IMR-90 (cell line): ENCODE results near the gene GNB1L. TPM values are rescaled to one million over a fixed set of nuclear protein-coding genes. Genes with fewer than 3 reads are reported as not detected.

Experiments
- ATAC-seq: fragments of 200-7000 bp; cut with Tn5 transposase; 2 replicates; pipeline ENCODE4 v1.9.1; 2020; ENCODE audit warnings: low read depth, mild to moderate bottlenecking, moderate library complexity
- BruUV-seq: library from RNA; stranded (reverse); fragments of 400-500 nt; replicated peaks from 2 replicates; lab custom pipeline; 2021; lab: Mats Ljungman, UMichigan
- CTCF ChIA-PET: fragments of 300-600 bp; formaldehyde crosslinking; extraction: SDS; loops from one replicate; lab custom pipeline; 2021; ENCODE audit warnings: antibody characterized with exemption; lab: Yijun Ruan, JAX
- POLR2A ChIA-PET: fragments of 300-600 bp; sonication (Branson Sonifier 250); formaldehyde crosslinking; loops from one replicate; lab custom pipeline; 2022; ENCODE audit warnings: antibody characterized with exemption; ENCODE audit not compliant: unreplicated experiment; lab: Charles Lee
- DNase-seq: peaks from one replicate; pipeline ENCODE4 v3.0.0; 2013
- H2AFZ ChIP-seq: replicated peaks from 2 replicates; pipeline ENCODE3; 2013; ENCODE audit warnings: low read length, mild to moderate bottlenecking; ENCODE audit not compliant: poor library complexity
- H2AK5ac ChIP-seq: 2 replicates; pipeline ENCODE4 v1.6.1; 2013; ENCODE audit warnings: low read depth, low read length, inconsistent platforms
- H2AK9ac ChIP-seq: replicated peaks from 2 replicates; pipeline ENCODE3; 2013; ENCODE audit warnings: mild to moderate bottlenecking, low read depth, low read length, moderate library complexity; ENCODE audit not compliant: poor library complexity
- H2BK120ac ChIP-seq: 2 replicates; pipeline ENCODE4 v1.6.1; 2013; ENCODE audit warnings: low read depth, low read length, inconsistent platforms
- H2BK15ac ChIP-seq: 3 replicates; pipeline ENCODE4 v1.6.1; 2013; ENCODE audit warnings: low read depth, low read length, inconsistent platforms
- H2BK20ac ChIP-seq: 2 replicates; pipeline ENCODE4 v1.6.1; 2013; ENCODE audit warnings: low read depth, mild to moderate bottlenecking, inconsistent platforms, low read length, moderate library complexity
- H2BK5ac ChIP-seq: 2 replicates; pipeline ENCODE4 v1.6.1; 2013; ENCODE audit warnings: mild to moderate bottlenecking, low read depth, low read length, inconsistent platforms; ENCODE audit not compliant: poor library complexity, severe bottlenecking
- H3K14ac ChIP-seq: replicated peaks from 2 replicates; pipeline ENCODE4 v1.6.1; 2013; ENCODE audit warnings: low read depth, low read length, inconsistent platforms
- H3K18ac ChIP-seq: 2 replicates; pipeline ENCODE4 v1.6.1; 2013; ENCODE audit warnings: low read depth, low read length, control low read depth
- H3K23ac ChIP-seq: 2 replicates; pipeline ENCODE4 v1.6.1; 2013; ENCODE audit warnings: low read depth, low read length, inconsistent platforms
- H3K27ac ChIP-seq: 2 replicates; pipeline ENCODE4 v1.5.1; 2013; ENCODE audit warnings: mild to moderate bottlenecking, control low read depth, low read length; ENCODE audit not compliant: insufficient read depth
- H3K27me3 ChIP-seq: 2 replicates; pipeline ENCODE4 v1.6.1; 2013; ENCODE audit warnings: low read length; ENCODE audit not compliant: control insufficient read depth, insufficient read depth
- H3K36me3 ChIP-seq: 2 replicates; pipeline ENCODE4 v1.6.1; 2013; ENCODE audit warnings: low read length, mixed read lengths; ENCODE audit not compliant: control insufficient read depth, insufficient read depth
- H3K4ac ChIP-seq: 2 replicates; pipeline ENCODE4 v1.6.1; 2013; ENCODE audit warnings: low read depth, low read length, inconsistent platforms
- H3K4me1 ChIP-seq: 2 replicates; pipeline ENCODE4 v1.6.1; 2013; ENCODE audit warnings: low read length, mixed read lengths; ENCODE audit not compliant: control insufficient read depth, insufficient read depth
- H3K4me2 ChIP-seq: 2 replicates; pipeline ENCODE4 v1.6.1; 2013; ENCODE audit warnings: low read depth, mild to moderate bottlenecking, control low read depth, low read length, moderate library complexity
- H3K4me3 ChIP-seq: 2 replicates; pipeline ENCODE4 v1.5.1; 2013; ENCODE audit warnings: low read depth, mild to moderate bottlenecking, control low read depth, low read length, moderate library complexity; ENCODE audit not compliant: insufficient read depth
- H3K56ac ChIP-seq: 2 replicates; pipeline ENCODE4 v1.6.1; 2013; ENCODE audit warnings: low read length, inconsistent platforms; ENCODE audit not compliant: insufficient read depth; ENCODE audit errors: extremely low read depth
- H3K79me1 ChIP-seq, 2 experiments: 2 replicates each; pipeline ENCODE4 v1.6.1; 2013; ENCODE audit warnings: low read length in 2 of 2, inconsistent platforms in 1 of 2, low read depth in 1 of 2
- H3K9ac ChIP-seq: 2 replicates; pipeline ENCODE4 v1.6.1; 2013; ENCODE audit warnings: low read depth, low read length, control low read depth
- H3K9me1 ChIP-seq: 2 replicates; pipeline ENCODE4 v1.6.1; 2013; ENCODE audit warnings: low read length, inconsistent platforms; ENCODE audit not compliant: insufficient read depth
- H3K9me3 ChIP-seq: 2 replicates; pipeline ENCODE4 v1.6.1; 2013; ENCODE audit warnings: low read length; ENCODE audit not compliant: control insufficient read depth, insufficient read depth
- H4K20me1 ChIP-seq: 2 replicates; pipeline ENCODE4 v1.6.1; 2013; ENCODE audit warnings: low read length, inconsistent platforms; ENCODE audit not compliant: insufficient read depth
- H4K5ac ChIP-seq: 2 replicates; pipeline ENCODE4 v1.6.1; 2013; ENCODE audit warnings: mild to moderate bottlenecking, low read depth, low read length, control low read depth
- H4K8ac ChIP-seq, 2 experiments: 2 replicates each; pipeline ENCODE4 v1.6.1; 2013; ENCODE audit warnings: low read depth in 2 of 2, low read length in 2 of 2, control low read depth in 1 of 2, inconsistent platforms in 1 of 2
- H4K91ac ChIP-seq: 2 replicates; pipeline ENCODE4 v1.6.1; 2013; ENCODE audit warnings: low read depth, low read length, inconsistent platforms; ENCODE audit not compliant: insufficient read depth
- BHLHE40 ChIP-seq: fragments of 150-350 bp; IDR thresholded peaks from 2 replicates; pipeline ENCODE4 v1.6.1; 2016; ENCODE audit warnings: mild to moderate bottlenecking, low read depth, low read length
- CEBPB ChIP-seq: IDR thresholded peaks from 2 replicates; pipeline ENCODE4 v1.6.1; 2012; ENCODE audit warnings: low read depth, low read length, improper control_type of control experiment
- CHD1 ChIP-seq: IDR thresholded peaks from 2 replicates; pipeline ENCODE4 v1.6.1; 2012; ENCODE audit warnings: low read depth, low read length, improper control_type of control experiment
- FOS ChIP-seq: fragments of 150-350 bp; IDR thresholded peaks from 2 replicates; pipeline ENCODE4 v1.6.1; 2016; ENCODE audit warnings: low read depth, low read length
- MAFK ChIP-seq: IDR thresholded peaks from 2 replicates; pipeline ENCODE4 v1.6.1; 2012; ENCODE audit warnings: low read depth, low read length, improper control_type of control experiment
- MAZ ChIP-seq: IDR thresholded peaks from 2 replicates; pipeline ENCODE4 v1.6.1; 2012; ENCODE audit warnings: low read depth, mild to moderate bottlenecking, low read length, improper control_type of control experiment, moderate library complexity, borderline replicate concordance
- MXI1 ChIP-seq: IDR thresholded peaks from 2 replicates; pipeline ENCODE4 v1.6.1; 2012; ENCODE audit warnings: low read depth, mild to moderate bottlenecking, low read length, moderate library complexity, borderline replicate concordance
- NFE2L2 ChIP-seq: fragments of 150-350 bp; IDR thresholded peaks from 2 replicates; pipeline ENCODE4 v1.6.1; 2016; ENCODE audit warnings: low read depth, mild to moderate bottlenecking, low read length
- POLR2A ChIP-seq: IDR thresholded peaks from 2 replicates; pipeline ENCODE4 v1.6.1; 2012; ENCODE audit warnings: mild to moderate bottlenecking, low read depth, low read length
- RAD21 ChIP-seq: IDR thresholded peaks from 2 replicates; pipeline ENCODE4 v1.6.1; 2012; ENCODE audit warnings: low read length, improper control_type of control experiment
- RCOR1 ChIP-seq: IDR thresholded peaks from 2 replicates; pipeline ENCODE4 v1.6.1; 2012; ENCODE audit warnings: mild to moderate bottlenecking, low read length, improper control_type of control experiment; ENCODE audit not compliant: insufficient replicate concordance
- RFX5 ChIP-seq: IDR thresholded peaks from 2 replicates; pipeline ENCODE4 v1.8.0; 2012; ENCODE audit warnings: low read depth, mild to moderate bottlenecking, low read length, moderate library complexity
- SMC3 ChIP-seq: fragments of 150-350 bp; IDR thresholded peaks from 2 replicates; pipeline ENCODE4 v1.6.1; 2016; ENCODE audit warnings: low read depth, mild to moderate bottlenecking, antibody characterized with exemption, low read length, moderate library complexity
- WGBS, 2 experiments: methylation state at CpG; one replicate each; pipeline versions ENCODE4 v1.1.5 to v1.1.7; 2013; ENCODE audit warnings: missing lambda C conversion rate in 2 of 2; ENCODE audit not compliant: insufficient read length in 1 of 2; ENCODE audit errors: extremely low coverage in 2 of 2; 5-methylcytosine and 5-hydroxymethylcytosine counted together
- dilution Hi-C: fragments of 300-500 bp; cut with HindIII; formaldehyde crosslinking; loops from one replicate; pipeline ENCODE4 v1.14.3; 2018; ENCODE audit warnings: low sequenced_read_pairs; ENCODE audit not compliant: unreplicated experiment
- in situ Hi-C: fragments of 300-500 bp; cut with MboI; formaldehyde crosslinking; loops from 3 replicates; pipeline ENCODE4 v1.14.3; 2019; ENCODE audit warnings: low sequenced_read_pairs, inconsistent platforms, mixed read lengths
- intact Hi-C: fragments of 100-400 bp; cut with micrococcal nuclease; formaldehyde crosslinking; loops from 2 replicates; pipeline ENCODE4 v1.10.0; 2022
- polyA plus RNA-seq, 3 experiments: library from polyadenylated mRNA; depleted of rRNA; stranded (reverse); fragments of >200 nt; gene quantifications; 2 replicates each; pipeline ENCODE4 v1.2.3, GENCODE V29; 2012; ENCODE audit warnings: low replicate concordance in 1 of 3
- total RNA-seq: library from RNA; depleted of rRNA; stranded (reverse); fragments of >200 nt; gene quantifications from 2 replicates; pipeline ENCODE4 v1.2.3, GENCODE V29; 2012
- TF ChIP-seq, protein P1 (sequence below): fragments of 150-350 bp; IDR thresholded peaks from 2 replicates; pipeline ENCODE4 v1.6.1; 2016; ENCODE audit warnings: low read depth, mild to moderate bottlenecking, low read length, moderate library complexity, borderline replicate concordance
- TF ChIP-seq, protein P2 (sequence below): conservative IDR thresholded peaks from 2 replicates; pipeline ENCODE4 v1.5.1; 2012; ENCODE audit warnings: mild to moderate bottlenecking, low read depth, low read length, improper control_type of control experiment

Gene GNB1L
- total and polyA plus RNA-seq, 2 of the 4 experiments (the other 2 are of a cell fraction): 2.5 to 4.4 TPM

DNA sequence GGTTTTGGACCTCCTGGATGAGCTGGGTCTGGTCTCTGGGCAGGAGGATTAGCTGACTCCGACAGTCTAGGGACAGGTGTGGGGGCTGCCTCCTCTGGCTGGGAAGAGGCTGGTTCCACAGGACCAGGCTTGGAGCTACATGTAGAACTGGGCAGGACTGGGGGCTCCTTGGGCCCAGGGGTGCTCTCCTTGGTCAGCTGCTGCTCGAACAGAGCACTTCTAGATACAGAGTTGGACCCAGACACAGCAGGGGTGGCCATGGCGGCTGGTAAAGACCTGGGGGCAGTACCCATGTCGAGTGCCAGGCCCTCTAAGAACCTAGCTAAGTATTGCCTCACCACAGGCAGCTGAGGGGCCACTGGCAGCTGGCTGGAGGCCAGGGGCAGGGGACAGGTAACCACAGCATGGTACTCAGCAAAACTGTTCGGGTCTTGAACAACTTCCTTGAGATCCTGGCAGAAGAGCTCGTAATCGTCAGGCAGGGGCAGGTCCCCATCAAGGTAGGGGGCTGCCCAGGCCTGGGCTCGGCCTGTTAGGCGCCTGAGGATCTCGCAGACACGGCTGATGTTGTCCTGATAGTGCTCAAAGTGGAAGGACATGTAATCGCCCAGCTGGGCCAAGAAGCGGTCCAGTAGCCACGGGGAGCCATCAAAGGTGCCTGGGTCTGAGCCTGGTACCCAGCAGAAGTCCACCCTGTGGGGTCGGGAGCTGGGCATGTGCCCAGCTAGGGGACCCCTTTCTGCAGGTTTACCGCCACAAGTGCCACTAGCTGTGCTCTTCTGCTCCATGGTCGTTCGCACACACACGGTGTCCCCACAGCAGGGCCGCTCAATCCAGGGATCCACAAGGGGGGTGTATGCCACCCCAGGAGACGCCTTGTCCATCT, 3.1 kb downstream of the GNB1L start:
- H3K9me3 ChIP-seq: peaks cover 3% of the 10 kb centered on the region; the same call in 1 of the 2 replicates
- H3K18ac ChIP-seq: no peak overlapping the region
- no peak overlapping the region for H3K4ac ChIP-seq
- no peak overlapping the region for H2BK120ac ChIP-seq
- no peak overlapping the region for H3K4me2 ChIP-seq
- no peak overlapping the region for H3K23ac ChIP-seq
- ATAC-seq (no peak), DNase-seq (no peak)
- CTCF ChIA-PET: interaction anchor here (0.5 kb wide), 1 partner anchor 12 kb away, joined by 3 read pairs; no protein-coding TSS in a partner anchor
- no peak overlapping the region for H4K5ac ChIP-seq
- peaks cover 31 to 91% of the 10 kb centered on the region in 2 experiments for H3K79me1 ChIP-seq
- dilution Hi-C loops (no loop called here), in situ Hi-C loops (no loop called here), intact Hi-C loops (loop anchor here (5.0 kb wide), 1 partner anchor 119 kb away; no protein-coding TSS in a partner anchor)
- no peak overlapping the region for H2BK5ac ChIP-seq
- no peak overlapping the region for H2BK20ac ChIP-seq
- H3K56ac ChIP-seq: no peak overlapping the region
- no TSS peak for BruUV-seq
- H3K4me1 ChIP-seq: peaks cover 18% of the 10 kb centered on the region
- no peaks in the 10 kb centered on the region for H3K27me3 ChIP-seq
- no peak overlapping the region for H2AK9ac ChIP-seq
- H2BK15ac ChIP-seq: no peak overlapping the region
- H4K91ac ChIP-seq: no peak overlapping the region
- no peak overlapping the region for H2AFZ ChIP-seq
- no peak overlapping the region for H3K9ac ChIP-seq
- WGBS, 2 experiments: 96% methylated on average over 17 of the region's 21 CpGs; no CpG with 5 or more reads in 1 of the 2 experiments
- H3K36me3 ChIP-seq: peaks cover 34% of the 10 kb centered on the region
- peaks cover 57% of the 10 kb centered on the region for H4K20me1 ChIP-seq
- POLR2A ChIA-PET: no interaction called here
- no peak overlapping the region for H2AK5ac ChIP-seq
- no peak overlapping the region for H3K4me3 ChIP-seq
- H3K27ac ChIP-seq: no peak overlapping the region
- peaks cover 33% of the 10 kb centered on the region for H3K9me1 ChIP-seq
- no peak overlapping the region for H4K8ac ChIP-seq
- no peak overlapping the region for H3K14ac ChIP-seq
- TF ChIP-seq NFE2L2: no peak
- TF ChIP-seq MAZ: no peak
- no peak for TF ChIP-seq FOS
- no peak for TF ChIP-seq BHLHE40
- no peak for TF ChIP-seq MAFK
- no peak for TF ChIP-seq SMC3
- TF ChIP-seq CHD1: no peak
- TF ChIP-seq, protein P1, sequence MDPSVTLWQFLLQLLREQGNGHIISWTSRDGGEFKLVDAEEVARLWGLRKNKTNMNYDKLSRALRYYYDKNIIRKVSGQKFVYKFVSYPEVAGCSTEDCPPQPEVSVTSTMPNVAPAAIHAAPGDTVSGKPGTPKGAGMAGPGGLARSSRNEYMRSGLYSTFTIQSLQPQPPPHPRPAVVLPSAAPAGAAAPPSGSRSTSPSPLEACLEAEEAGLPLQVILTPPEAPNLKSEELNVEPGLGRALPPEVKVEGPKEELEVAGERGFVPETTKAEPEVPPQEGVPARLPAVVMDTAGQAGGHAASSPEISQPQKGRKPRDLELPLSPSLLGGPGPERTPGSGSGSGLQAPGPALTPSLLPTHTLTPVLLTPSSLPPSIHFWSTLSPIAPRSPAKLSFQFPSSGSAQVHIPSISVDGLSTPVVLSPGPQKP: no peak
- no peak for TF ChIP-seq RFX5
- TF ChIP-seq RAD21: no peak
- no peak for TF ChIP-seq CEBPB
- no peak for TF ChIP-seq MXI1
- TF ChIP-seq RCOR1: no peak
- TF ChIP-seq, protein P2, sequence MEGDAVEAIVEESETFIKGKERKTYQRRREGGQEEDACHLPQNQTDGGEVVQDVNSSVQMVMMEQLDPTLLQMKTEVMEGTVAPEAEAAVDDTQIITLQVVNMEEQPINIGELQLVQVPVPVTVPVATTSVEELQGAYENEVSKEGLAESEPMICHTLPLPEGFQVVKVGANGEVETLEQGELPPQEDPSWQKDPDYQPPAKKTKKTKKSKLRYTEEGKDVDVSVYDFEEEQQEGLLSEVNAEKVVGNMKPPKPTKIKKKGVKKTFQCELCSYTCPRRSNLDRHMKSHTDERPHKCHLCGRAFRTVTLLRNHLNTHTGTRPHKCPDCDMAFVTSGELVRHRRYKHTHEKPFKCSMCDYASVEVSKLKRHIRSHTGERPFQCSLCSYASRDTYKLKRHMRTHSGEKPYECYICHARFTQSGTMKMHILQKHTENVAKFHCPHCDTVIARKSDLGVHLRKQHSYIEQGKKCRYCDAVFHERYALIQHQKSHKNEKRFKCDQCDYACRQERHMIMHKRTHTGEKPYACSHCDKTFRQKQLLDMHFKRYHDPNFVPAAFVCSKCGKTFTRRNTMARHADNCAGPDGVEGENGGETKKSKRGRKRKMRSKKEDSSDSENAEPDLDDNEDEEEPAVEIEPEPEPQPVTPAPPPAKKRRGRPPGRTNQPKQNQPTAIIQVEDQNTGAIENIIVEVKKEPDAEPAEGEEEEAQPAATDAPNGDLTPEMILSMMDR: no peak
- TF ChIP-seq POLR2A: no peak
